ENCODE data around the gene APOBEC3C. TPM values are rescaled to one million over a fixed set of nuclear protein-coding genes. Genes with fewer than 3 reads are reported as not detected.
A peak's percentile ranks its signal among the peaks of the same experiment; 100 is the strongest.
"Not testable (repeated sequence)": the region's sequence is repeated elsewhere in the genome, so short reads cannot be mapped to it uniquely, and the experiment has no call there.

Gene APOBEC3C
- 7.2 and 8.0 TPM in 2 replicates for total RNA-seq (2014; rRNA removed; shearing (Covaris generic))
- polyA plus RNA-seq (2014; cell fraction: nucleus; rRNA removed), result 2.7 and 3.7 TPM in 2 replicates

DNA sequence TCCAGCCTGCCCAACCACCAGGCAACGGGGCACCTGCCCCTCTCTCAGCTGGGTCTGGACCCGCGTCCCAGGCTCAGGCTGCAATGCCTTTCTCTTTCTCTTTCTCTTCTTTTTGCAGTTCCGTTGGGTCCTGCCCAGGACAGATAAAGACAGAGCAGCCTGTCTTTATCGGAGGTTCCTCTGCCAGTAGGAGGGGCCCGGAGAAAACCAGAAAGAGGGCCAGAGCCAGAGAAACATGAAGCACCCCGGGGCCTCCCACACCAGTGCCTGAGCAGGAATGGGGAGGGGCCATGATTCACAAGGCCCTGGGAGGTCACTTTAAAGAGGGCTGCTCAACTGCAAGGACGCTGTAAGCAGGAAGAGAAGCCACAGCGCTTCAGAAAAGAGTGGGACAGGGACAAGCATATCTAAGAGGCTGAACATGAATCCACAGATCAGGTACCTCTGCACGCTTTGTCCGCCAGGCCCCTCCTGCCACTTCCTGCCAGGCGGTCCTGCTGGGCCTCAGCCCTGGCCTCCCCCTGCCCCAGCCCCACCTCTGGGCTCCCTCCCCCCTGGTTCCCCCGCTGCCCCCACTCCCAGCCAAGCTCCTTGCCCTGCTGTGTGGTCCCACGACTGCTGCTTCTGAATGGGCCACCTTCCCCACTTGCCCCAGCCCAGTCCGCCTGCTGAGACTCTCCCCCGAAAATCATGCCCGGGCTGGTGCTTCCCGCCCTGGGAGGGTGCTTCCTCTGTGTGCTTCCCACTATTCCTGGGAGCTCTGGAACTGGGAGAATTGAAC, at the start of gene APOBEC3C:
Gene APOBEC3C, plus strand, starts transcription at position 316 of the 781 bp plus-strand sequence. Its CDS starts 106 bp downstream, at position 422.
- peak; percentile 24 for DNase-seq (ENCODE audit: extremely low read depth, low read depth)

DNA sequence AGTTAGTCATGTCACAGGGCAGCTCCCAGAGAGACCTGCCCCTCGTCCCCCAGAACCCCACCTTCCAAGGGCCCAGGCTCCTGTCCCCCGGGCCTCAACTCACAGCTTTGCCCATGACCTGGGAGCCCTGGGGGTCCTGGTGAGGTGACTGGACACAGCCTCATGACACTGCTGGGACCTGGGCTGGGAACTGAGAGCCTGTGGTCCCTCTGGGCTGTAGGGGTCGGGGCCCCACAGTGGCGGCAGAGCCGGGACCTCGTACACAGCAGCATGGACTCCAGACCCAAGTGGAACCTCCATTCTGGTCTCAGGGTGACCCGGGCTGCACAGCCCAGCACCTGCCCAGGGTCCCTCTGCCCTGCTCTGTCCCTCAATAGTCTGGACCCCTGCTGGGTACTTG, 49.8 kb upstream of the APOBEC3C start:
- DNase-seq (ENCODE audit: extremely low read depth, low read depth), result no peak

DNA sequence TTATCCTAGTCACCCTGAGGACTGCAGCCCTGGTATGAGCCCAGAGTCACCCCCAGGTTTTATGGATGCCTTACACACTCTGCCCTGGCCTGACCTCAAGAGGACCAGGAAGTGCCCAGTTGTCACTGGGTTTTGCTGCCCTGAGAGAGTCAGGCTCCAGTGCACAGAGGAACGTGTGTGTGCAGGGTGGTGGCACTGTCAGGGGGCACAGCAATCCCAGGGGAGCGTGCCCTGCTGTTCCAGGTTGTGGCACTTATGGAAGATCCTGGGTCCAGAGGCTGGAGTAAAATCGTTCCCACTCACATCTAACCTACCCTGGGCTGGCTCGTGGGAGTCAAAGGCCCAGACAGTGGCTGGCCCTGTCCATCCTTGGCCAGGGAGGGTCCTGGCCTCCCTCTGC, 49.1 kb upstream of the APOBEC3C start:
- DNase-seq (ENCODE audit: extremely low read depth, low read depth), result no peak

DNA sequence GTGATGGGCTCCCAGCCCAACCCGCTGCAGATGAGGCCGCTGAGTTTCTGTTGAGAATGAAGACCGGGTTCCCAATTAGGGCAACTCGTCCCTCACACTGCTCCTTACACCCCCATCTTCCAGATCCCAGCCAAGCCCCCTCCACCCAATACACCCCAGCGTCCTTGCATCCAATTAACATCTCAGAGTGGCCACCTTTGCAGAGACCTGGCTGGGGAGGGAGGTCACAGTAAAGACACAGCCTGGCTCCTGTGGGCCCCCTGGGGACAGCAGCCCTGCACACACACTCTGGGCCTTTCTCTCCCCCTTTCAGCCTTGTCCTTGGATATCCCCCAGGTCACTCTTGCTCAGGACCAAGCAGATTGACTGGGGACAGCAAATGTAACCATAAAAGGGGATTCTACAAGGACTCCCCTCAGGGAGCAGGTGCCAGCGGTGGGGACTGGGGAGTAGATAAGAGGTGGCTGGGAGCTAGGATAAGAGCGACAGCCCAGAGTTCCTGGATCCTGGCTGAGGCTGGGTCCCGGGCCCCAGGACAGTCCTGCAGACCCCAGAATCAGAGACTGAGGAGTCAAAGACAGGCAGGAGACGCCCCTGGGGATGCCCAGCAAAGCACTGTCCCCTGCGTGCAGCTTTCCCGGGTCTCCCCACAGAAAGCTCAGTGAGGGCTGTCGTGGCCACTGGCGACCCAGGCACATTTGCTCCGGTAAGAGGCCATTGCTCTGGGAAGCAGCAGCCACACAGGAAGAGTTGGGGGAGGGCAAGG, 48.3 kb upstream of the APOBEC3C start:
- no peak for DNase-seq (ENCODE audit: extremely low read depth, low read depth)

DNA sequence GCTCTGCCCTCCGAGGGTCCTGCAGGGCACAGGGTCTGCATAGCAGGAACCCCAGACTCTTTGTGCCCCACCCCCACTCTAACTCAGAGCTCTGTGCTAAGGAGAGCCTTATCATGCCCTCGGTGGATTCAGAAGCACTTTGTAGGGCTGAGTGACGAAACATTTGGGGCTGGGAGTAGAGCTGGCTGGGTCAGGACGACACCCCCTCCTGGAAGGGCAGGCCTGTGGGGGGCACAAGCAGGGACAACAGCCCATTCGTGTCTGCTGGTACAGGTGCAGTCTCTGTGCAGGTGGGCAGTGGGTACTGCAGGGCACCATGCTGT, 47.7 kb upstream of the APOBEC3C start:
- no peak for DNase-seq (ENCODE audit: extremely low read depth, low read depth)

DNA sequence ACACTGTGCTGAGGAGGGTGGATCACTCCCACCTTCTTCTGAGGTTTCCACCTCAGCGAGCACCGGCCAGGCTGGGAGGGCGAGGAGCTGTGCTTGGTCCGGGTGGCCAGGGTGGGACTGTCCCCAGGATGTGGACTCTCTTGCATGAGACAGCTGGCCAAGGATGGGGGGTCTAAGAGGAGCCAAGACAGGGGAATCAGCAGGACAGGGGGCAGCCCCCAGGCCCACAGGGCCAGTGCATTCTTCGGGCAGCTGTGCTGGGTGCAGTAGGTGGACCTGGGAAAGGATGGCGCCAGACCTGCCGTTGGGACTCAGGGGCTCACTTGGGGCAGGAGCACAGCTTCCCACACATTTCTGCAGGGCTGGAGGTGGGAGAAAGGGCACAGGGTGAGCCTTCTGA, 47.1 kb upstream of the APOBEC3C start:
- DNase-seq (ENCODE audit: extremely low read depth, low read depth), result no peak

DNA sequence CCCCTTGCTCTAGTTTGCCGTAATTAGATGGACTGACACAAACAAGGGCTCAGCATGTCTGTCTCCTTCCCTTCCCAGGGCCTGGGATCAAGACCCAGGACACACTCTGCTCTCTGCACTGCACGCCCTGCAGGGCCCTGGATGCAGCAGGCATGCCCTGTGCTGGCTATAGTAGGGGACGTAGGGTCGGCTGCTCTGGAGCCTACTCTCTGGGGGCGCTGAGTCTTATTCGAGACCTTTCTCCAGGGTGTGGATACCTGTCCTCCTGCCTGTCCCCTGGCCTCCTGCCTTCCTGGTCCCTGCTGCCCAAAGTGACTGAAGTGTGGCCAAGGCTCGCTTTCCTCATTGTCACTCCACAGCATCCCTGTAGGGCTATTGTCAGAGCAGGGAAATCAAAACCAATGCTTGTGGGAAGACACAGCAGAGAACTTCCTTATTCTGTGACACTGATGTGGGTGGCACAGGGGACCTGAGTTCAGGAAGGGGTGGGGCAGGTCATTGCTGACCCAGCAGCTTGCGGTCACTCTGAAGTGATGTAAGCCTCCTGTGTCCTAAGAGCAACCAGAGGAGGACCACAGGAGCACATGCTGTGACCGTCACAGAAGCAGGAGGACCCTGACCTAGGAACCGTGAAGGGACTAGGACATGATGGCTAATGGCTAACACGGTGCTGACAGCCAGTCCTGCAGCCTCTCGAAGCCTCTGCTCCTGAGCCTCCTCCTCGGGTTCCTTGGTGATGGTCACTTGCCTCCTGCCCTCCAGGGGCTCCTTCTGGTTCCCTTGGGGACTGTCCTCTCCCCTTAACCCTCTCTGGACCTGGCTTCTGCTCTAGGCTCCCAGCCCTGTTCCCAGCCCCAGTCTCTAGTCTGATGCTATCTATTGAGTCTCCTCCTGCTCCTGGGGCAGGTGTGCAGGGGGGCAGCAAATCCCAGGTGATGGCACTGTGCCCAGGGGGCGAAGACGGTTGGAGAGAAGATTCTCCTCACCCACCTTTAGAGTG, 46.3 kb upstream of the APOBEC3C start:
- DNase-seq (ENCODE audit: extremely low read depth, low read depth), result no peak

DNA sequence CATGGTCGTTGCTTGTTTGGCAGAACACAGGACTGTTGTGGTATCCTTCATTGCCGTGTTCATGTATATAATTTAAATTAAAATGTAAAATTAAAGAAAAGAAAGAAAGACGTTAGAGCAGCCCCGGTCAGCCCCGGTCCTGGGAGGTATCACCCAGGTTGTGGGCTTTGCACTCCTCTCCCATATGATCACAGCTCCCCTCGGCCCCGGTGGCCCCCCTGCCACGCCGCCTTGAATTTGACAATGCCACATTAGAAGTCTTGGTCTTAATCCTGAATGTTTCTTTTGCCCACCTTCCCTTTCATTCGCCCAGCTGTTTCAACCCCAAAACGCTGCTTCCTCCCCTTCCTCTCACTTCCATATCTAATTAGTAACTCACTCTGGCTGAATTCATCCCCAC, 45.3 kb upstream of the APOBEC3C start:
- DNase-seq (ENCODE audit: extremely low read depth, low read depth), result no peak

DNA sequence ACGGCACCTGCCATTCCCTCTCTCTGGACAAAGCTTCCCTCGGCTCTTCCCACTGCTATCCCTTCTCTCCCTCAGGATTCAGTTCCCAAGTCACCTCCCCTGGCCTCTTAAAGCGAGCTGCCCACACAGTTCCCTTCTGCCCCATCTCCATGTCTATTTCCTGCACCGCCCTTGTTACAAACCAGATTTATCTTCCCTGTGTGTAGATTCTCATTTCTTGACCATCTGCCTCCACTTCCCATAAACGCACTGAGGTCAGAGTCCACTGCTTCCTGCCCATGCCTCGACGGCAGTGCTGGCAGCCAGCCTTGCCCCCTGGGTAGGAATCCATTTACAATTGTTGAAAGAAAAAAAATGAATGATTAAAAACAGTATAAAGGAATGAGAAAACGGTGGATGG, 43.5 kb upstream of the APOBEC3C start:
- DNase-seq (ENCODE audit: extremely low read depth, low read depth), result no peak

DNA sequence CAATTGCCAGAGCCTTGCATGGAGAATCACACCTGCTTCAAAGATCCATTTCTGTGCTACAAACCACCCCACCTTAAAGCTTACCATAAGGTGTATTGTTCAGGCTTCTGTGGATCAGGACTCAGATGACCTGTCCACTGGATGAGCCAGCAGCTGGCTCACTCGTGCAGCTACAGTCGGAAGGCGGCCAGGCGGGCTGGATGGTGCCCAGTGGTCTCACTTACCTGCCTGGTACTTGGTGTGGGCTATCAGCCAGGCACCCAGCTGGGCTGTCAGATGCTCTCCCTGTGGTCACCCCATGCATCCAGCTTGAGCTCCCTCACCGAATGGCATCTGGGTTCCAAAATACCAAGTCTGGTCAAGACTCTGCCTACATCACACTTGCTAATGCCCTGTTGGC, 42.9 kb upstream of the APOBEC3C start:
- DNase-seq (ENCODE audit: extremely low read depth, low read depth), result no peak

DNA sequence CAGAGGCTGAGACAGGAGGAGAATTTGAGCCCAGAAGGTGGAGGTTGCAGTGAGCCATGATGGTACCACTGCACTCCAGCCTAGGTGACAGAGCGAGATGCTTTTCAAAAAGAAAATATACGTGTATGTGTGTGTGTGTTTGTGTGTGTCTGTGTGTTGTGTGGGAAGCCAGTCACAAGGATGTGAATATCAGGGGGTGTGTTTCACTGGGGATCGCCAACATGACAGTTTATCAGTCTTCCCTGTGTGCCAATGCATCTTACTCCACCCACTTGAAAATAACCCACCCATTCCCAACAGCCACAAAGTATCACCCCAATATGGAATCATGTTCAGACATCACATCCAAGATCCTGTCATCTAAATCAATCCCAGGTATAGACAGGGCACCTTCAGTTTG, 42.3 kb upstream of the APOBEC3C start:
- no peak for DNase-seq (ENCODE audit: extremely low read depth, low read depth)

DNA sequence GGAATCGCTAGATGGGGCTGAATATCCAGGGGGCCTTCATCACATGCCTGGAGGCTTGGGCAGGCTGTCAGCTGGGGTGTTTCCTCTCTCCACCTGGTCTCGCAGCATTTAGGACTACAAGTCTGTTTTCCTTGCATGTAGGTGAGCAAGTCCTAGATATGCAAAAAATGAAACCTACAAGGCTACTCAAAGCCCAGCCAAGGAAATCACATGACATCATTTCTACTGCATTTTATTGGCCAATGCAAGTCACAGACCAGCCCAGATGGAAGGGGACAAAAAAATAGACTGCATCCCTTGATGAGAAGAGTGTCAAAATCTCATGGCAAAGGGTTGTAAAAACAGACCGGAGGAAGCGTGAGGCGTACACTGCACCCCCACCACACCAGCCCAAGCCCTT, 41.5 kb upstream of the APOBEC3C start:
- no peak for DNase-seq (ENCODE audit: extremely low read depth, low read depth)

DNA sequence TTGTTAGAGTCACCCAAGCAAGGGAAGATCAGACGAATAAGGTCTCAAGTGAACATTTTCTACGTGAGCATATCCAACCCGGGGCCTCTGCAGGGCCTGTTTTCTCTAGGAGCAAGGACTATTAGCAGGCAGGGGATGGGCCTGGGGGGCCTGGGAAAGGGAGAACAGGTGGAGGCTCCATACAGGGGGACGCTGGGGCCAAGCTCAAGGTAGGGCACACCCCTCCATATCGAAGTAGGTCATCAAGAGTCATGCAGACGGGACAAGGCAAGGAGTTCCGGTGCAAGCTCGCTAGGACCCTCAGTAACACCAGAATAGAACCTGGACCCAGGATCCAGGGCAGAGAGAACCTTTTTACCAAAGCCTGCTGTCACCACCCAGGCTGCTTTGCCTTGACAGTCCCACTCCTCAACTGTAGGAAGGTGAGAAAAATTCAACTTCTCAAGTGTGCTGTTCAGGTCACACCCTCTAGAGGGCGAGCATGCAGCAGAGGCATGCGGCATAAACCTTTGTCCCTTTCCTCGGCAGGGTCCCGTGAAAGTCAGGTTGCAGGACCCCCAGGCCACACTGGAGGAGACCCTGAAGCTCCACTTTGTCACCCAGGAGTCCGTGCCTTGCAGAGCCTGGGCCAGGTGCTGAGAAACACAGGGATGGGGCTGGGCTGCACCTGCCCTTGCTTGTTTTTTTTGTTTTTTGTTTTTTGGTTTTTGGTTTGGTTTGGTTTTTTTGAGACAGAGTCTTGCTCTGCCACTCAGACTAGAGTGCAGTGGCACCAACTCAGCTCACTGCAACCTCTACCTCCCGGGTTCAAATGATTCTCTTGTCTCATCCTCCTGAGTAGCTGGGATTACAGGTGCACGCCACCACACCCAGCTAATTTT, 40.5 kb upstream of the APOBEC3C start:
- DNase-seq (ENCODE audit: extremely low read depth, low read depth), result peak; percentile 5

DNA sequence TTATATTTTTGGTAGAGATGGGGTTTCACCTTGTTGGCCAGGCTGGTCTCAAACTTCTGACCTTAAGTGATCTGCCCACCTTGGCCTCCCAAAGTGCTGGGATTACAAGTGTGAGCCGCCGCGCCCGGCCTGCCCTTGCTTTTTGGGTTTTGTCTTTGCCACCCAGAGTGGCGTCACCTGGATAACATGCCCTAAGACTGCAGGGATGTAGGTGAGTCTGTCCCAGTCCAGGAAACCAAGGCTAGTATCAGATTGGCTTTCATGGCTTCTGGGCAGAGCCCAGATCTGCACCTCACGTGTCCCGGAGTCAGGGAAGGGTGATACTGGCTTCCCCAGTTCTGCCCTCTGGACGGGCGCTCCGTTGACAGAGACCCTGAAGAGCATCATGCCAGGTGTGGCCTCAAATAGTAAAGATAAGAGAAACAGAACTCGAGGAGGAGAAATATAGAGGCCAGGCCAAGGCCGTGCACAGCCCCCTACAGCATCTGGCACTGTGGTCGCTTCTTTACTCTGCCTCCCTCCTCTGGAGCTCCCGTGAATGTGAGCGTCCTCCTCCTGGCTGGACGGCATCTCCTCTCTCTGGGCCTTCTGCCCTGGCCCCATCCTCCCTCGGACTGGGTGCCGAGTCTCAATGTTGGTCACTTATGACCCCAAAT, 39.8 kb upstream of the APOBEC3C start:
- DNase-seq (ENCODE audit: extremely low read depth, low read depth), result no peak

DNA sequence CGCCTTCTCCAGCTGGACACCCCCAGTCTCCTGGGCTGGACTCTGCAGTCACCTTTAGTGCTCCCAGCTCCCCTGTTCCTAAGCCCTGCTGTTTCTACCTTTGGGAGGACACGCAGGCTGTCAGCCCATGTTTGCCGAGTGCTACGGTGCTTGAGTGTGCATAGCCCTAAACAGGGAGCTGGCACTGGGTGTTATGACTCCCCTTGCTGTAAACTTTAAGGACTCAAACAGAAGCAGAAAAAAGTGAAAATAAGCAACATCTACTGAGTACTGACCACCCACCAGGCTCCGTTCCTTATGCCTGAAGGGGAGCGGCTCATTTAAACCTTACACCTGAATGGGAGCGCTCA, 39.3 kb upstream of the APOBEC3C start:
- DNase-seq (ENCODE audit: extremely low read depth, low read depth), result no peak

DNA sequence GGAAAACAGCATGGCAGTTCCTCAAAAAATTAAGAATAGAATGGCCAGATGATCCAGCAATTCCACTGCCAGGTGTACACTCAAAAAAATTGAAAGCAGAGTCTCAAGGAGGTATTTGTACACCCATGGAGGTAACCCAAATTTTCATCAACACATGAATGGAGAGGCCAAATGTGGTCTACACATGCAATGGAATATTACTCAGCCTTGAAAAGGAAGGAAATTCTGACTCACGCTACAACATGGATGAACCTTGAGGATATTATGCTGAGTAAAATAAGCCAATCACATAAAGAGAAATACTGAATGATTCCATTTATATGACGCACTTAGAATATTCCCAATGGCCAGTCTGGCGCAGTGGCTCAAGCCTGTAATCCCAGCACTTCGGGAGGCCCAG, 36.8 kb upstream of the APOBEC3C start:
- DNase-seq (ENCODE audit: extremely low read depth, low read depth), result not testable (repeated sequence)

DNA sequence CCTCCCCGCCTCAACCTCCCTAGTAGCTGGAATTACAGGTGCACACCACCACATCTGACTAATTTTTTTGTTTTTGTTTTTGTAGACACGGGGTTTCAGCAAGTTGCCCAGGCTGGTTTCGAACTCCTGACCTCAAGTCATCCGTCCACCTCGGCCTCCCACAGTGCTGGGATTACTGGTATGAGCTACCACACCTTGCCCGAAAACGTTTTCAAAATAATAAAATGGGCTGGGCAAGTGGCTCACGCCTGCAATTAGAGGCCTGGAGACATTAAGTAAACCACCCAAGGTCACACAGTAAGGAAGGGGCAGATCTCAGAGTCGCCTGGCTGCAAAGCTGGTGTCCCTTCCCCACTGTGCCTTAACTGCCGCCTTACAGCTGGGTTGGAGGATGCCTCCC, 33.5 kb upstream of the APOBEC3C start:
- DNase-seq (ENCODE audit: extremely low read depth, low read depth), result not testable (repeated sequence)

DNA sequence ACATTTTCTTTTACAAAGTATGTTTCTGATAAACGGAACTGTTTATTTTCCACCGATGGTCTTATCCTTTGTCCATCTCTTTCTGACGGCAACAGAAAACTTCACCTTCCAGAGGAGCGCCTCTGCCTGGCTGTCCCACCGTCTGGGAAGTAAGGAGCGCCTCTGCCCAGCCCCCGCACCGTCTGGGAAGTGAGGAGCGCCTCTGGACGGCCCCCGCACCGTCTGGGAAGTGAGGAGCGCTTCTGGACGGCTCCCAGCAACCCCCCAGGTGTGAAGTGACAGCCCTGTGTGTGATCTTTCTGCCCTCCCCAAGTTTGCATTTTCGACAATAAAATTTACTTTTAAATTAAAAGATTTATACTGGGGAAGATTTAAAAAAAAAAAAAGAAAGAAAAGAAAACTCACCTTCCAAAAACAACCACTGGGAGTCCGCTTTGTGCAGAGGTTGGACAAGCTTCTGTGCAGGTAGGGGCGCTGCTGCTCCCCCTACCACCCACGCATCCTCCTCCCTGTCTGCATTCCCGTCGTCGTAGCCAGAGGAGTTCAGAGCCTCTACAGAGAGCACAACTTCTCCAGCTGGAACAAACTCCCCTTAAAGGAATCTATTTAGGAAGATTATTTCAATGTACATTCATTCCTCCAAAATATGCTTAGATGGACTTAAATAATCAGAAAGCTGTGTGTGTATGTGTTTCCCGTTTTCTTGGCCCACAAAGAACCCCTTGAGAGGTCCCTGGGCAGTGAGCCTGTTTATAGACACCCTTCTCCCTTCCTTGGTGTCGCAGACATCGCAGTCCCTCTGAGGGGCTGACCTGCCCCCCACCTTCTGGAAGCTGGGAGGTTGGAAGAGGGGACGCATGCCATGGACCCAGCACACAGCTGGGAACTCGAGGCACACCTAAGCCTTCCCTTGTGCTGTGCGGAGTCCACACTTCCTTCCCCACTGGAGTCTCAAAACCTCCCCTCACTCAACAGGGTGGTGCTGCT, 32.8 kb upstream of the APOBEC3C start:
- no peak for DNase-seq (ENCODE audit: extremely low read depth, low read depth)
